Embryonic facial prominence (tissue), 1 donor: ENCODE measurements around the gene TGFBR3.

ENCODE experiments used
- DNase-seq: peaks from one replicate; pipeline ENCODE4 v3.0.0-alpha.2; 2016; ENCODE audit errors: extremely low spot score

Gene TGFBR3

DNA sequence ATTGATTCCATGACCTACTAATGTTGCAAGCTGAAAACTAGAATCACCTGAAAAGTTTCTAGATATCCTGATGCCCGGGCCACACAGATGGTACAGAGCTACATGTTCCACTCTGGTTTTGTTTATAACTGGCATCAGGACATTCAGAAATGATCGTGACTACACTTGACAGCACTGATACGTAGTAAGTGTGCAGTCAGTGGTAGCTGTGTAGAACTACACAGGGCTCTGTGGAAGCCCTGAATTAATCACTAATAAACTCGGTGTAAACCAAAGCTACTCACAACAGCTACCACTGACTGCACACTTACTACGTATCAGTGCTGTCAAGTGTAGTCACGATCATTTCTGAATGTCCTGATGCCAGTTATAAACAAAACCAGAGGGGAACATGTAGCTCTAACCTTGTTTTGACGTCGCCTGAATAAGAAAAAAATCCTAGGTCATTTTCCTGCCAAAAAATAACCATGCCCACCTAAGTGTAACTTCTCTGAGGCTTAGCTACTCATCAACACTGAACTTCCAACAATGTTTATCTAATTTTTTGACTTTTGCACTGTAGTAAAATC, 149.7 kb downstream of the TGFBR3 start:
- no peak for DNase-seq

GRCh38 chr1:91735266-91735845, 150.6 kb downstream of the TGFBR3 start:
- DNase-seq = no peak

- DNase-seq = no peak
Observed at GRCh38 chr1:91734761-91735160, 151.2 kb downstream of the TGFBR3 start.

GRCh38 chr1:91733108-91733710, 152.7 kb downstream of the TGFBR3 start:
- no peak for DNase-seq

GRCh38 chr1:91732291-91733107, 153.5 kb downstream of the TGFBR3 start:
- no peak for DNase-seq

- DNase-seq = no peak
Observed at GRCh38 chr1:91731815-91732214, 154.1 kb downstream of the TGFBR3 start.

DNA sequence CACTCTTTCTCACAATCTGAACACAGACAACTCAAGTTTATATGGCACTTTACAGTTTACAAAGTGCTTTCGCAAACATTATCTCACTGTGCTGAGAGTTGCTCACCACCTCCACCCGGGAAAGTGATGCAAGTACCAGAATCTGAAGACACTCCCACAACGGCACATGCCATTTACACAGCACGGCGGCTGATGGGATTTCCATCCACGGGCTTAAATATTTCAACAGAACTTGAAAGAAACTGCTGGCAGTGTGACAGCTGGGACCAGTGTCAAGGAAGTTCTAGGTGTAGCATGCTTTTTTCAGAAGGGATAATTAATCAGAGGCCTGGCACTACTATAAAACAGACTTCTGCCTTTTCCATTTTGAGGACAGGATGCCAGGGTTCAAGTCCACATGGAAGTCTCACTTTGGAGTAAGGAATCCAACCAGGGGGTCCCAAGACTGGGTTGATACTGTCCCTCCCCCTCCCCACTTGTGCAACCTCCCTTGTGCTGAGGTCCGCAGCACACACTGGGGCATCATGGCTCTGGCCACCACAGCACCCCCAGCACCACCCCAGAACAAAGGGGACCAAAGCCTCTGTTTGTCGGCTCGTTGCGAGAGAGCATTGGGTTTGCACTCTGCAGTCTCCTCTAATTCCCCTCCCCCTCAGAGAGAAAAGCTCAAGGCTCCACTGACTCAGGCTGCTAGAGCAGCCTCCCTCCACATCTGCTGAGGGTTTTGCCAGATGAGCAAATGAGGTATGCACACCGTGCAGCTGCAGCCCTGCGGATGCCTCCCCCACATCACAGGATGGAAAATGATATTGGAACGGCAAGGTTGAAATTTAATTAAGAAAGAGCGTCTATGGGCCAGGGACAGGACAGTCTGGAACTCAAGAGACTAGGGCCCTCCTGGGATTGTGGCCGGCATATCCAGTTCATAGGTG, 154.9 kb downstream of the TGFBR3 start:
- no peak for DNase-seq

GRCh38 chr1:91729621-91730358, 156.2 kb downstream of the TGFBR3 start:
- no peak for DNase-seq

DNA sequence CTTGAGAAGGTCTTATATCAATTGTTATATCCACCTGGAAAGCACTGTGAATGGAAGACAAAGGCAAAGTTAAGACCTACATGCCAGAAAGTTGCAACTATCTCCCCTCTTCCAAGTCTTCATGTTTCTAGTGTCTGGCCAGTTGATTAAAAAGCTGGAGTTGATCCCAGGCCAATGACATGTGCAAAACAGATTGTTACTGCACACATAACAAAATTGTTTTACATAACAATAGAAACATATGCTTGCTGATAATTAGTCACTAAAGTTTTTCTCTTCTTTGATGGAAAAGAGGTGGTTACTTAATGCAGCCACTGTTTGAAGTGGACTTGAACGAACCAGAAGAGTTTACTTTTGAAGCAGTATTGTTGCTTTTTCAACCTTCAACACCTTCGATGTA, 158.2 kb downstream of the TGFBR3 start:
- no peak for DNase-seq

DNA sequence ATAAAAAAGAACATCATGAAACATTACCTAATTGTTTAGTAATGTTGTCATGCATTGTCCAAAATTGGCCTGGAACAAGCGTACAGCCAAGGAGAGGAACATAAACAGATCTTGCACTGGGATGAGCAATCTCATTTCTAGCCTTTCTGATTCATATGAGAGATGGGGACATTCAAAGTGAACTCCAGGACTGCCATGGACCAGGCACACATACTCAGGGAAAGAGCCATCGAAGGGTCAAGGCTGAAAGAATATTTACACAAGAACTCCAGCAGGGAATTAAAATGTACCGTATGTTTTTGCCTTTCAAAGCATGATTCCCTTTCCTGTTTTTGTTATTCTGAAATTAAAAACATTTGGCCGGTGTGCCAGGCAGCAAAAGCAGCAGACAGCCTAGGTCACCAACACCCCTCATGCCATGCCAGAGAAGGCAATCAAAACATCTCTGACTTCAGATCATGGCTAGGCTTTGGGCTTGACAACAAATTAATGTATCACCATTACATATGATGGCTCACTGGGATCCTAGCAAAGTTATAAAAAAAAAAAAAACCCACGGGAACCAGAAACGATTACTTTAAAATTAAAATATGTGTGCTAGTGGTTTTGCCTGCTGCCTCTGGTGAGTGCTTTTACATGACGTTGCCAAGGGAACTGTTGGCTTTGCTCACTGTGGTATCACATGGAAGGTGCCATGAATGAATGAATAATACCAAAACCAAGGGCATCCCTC, 159.8 kb downstream of the TGFBR3 start:
- DNase-seq = no peak

DNA sequence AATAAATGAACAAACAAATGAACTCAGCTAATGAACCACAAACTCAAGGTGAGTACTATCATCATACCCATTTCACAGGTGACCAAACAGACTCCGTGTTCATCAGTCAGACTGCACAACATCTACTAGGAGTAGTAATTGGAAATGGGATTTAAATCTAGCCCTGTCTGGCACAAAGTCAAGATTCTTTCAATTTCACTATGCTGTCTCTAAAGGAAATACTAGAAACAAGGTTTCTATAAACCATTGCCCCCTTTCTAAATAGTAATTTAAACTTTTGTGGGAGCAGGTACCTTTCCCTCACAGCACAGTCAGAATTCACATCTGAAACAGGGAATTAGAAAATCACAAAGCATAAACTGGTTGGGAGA, 160.3 kb downstream of the TGFBR3 start:
- no peak for DNase-seq

GRCh38 chr1:91724644-91725043, 161.3 kb downstream of the TGFBR3 start:
- no peak for DNase-seq

GRCh38 chr1:91724231-91724630, 161.7 kb downstream of the TGFBR3 start:
- DNase-seq = no peak

DNA sequence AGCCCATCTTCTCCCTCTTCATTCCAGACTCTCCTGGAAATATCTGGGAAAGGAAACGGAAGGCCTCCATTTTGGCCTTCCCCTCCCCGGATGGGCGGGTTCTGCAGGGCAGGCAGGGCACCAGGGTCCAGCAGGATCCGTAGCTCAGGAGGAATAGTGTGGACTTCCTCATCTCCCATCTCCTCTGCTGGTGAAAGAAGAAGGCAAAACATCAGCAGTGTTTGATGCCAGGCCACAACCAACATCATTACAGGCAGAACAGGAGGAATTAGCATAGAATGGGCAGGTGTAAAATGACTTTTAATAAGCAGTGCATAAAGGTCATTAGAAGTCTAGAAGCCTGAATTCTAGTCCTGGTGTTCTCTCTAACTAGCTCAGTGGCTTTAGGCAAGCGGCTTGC, 165.9 kb downstream of the TGFBR3 start:
- no peak for DNase-seq

DNA sequence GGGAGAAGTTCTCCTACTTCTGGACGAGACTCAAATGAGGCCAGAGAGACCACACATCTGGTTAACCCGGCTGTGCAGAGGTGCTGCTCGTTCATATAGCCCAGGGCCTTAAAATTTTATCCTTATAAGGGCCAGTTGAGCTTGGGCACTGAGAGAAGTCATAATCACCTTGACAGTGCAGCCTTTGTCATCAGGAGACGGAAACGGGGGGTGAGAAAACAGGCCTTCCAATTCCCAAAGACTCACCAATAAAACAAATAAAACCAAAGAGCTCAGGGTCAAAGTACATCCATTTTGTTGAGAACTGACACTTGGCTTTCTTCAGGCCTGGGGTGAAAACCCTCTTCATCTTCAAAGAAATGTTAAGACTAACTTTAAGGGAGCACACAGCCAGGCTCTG, 167.1 kb downstream of the TGFBR3 start:
- no peak for DNase-seq

GRCh38 chr1:91718368-91718767, 167.6 kb downstream of the TGFBR3 start:
- DNase-seq = no peak

DNA sequence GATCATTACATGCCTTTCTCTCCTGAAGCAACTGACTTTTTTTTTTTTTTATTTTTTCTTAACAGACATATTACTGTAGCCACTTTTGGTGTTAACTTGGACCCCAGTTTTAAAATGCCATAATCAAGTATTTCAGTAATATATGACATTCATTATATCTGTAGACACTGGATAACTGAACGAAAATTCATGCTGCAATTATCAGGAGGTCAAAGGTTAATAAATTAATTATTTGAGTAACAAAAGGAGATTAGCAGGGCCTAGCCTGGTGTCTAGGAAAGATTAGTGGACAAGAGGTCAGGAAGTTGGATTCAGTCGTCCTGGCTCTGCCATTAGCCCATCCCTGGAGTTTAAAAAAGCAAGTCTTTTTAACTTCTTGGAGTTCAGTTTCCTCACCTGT, 168.1 kb downstream of the TGFBR3 start:
- DNase-seq = no peak

GRCh38 chr1:91716339-91716738, 169.6 kb downstream of the TGFBR3 start:
- no peak for DNase-seq

GRCh38 chr1:91715416-91716000, 170.4 kb downstream of the TGFBR3 start:
- no peak for DNase-seq

DNA sequence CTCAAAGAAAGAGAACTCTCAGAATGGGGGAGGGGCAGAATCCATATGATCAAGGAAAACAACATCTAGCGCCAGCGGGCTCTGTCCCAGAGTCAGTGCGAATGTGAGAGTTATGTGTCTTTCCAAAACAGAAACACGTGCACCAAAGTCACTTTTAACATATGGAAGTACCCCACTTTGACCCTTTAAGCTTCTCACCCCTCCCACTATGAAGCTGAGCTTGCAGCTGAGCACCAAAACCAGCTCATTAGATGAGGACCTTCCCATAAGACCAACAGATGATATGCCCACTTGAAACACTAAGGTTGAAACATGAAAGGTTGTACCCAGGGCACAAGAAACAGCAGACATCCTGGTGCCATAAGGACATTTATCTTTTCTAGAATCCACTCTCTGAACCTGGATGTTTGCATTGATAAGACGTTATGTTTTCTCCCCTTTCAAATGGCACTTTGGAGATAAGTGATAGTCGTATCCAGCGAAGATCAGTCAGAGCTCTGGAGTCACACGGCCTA, 171.0 kb downstream of the TGFBR3 start:
- DNase-seq = no peak
